ENCODE data around the gene SLC19A2.

Gene SLC19A2

GRCh38 chr1:169491845-169492281 is 6.1 kb upstream of the SLC19A2 start:
- H3K27me3 ChIP-seq (ENCODE audit: insufficient read depth, poor library complexity, severe bottlenecking) = no peaks in the 10 kb centered on the region
- H3K27ac ChIP-seq (replicated peaks) = no peak overlapping the region
- no peak overlapping the region for H3K4me3 ChIP-seq (replicated peaks; ENCODE audit: insufficient read depth, low read length)
- TF ChIP-seq CTCF (IDR thresholded peaks at IDR 0.05; ENCODE audit: insufficient read depth, low read length) (no peak), GABPA (IDR thresholded peaks at IDR 0.05; ENCODE audit: low read depth) (no peak), POLR2AphosphoS5 (IDR thresholded peaks at IDR 0.05; ENCODE audit: low read depth) (no peak), REST (IDR thresholded peaks at IDR 0.05; ENCODE audit: insufficient replicate concordance, low read depth) (no peak), SPI1 (IDR thresholded peaks at IDR 0.05; ENCODE audit: borderline replicate concordance, low read depth) (no peak)
- no peak for DNase-seq (ENCODE audit: low read depth in 1 of 2, low spot score in 1 of 2)

GRCh38 chr1:169488157-169488556 is 2.4 kb upstream of the SLC19A2 start:
- Histone ChIP-seq H3K27ac (replicated peaks) (no peak overlapping the region), H3K27me3 (ENCODE audit: insufficient read depth, poor library complexity, severe bottlenecking) (no peaks in the 10 kb centered on the region), H3K4me3 (replicated peaks; ENCODE audit: insufficient read depth, low read length) (no peak overlapping the region)
- peak; percentile 57; the same call in 1 of the 2 replicates for TF ChIP-seq SPI1 (IDR thresholded peaks at IDR 0.05; ENCODE audit: borderline replicate concordance, low read depth)
- TF ChIP-seq CTCF (IDR thresholded peaks at IDR 0.05; ENCODE audit: insufficient read depth, low read length) = no peak
- DNase-seq (ENCODE audit: low read depth in 1 of 2, low spot score in 1 of 2) = no peak

- Histone ChIP-seq H3K27ac (replicated peaks) (no peak overlapping the region), H3K4me3 (replicated peaks; ENCODE audit: insufficient read depth, low read length) (no peak overlapping the region), H3K27me3 (ENCODE audit: insufficient read depth, poor library complexity, severe bottlenecking) (no peaks in the 10 kb centered on the region)
- no peak for TF ChIP-seq POLR2AphosphoS5 (IDR thresholded peaks at IDR 0.05; ENCODE audit: low read depth)
- no peak for TF ChIP-seq REST (IDR thresholded peaks at IDR 0.05; ENCODE audit: insufficient replicate concordance, low read depth)
- no peak for TF ChIP-seq GABPA (IDR thresholded peaks at IDR 0.05; ENCODE audit: low read depth)
- no peak for TF ChIP-seq SPI1 (IDR thresholded peaks at IDR 0.05; ENCODE audit: borderline replicate concordance, low read depth)
- no peak for TF ChIP-seq CTCF (IDR thresholded peaks at IDR 0.05; ENCODE audit: insufficient read depth, low read length)
- DNase-seq (ENCODE audit: low read depth in 1 of 2, low spot score in 1 of 2) = no peak
These were observed 1.8 kb upstream of the SLC19A2 start for GRCh38 chr1:169487561-169487960.

GRCh38 chr1:169487133-169487532 is 1.4 kb upstream of the SLC19A2 start:
- H3K4me3 ChIP-seq (replicated peaks; ENCODE audit: insufficient read depth, low read length) = no peak overlapping the region
- no peak overlapping the region for H3K27ac ChIP-seq (replicated peaks)
- TF ChIP-seq GABPA (IDR thresholded peaks at IDR 0.05; ENCODE audit: low read depth) (no peak), CTCF (IDR thresholded peaks at IDR 0.05; ENCODE audit: insufficient read depth, low read length) (no peak), SPI1 (IDR thresholded peaks at IDR 0.05; ENCODE audit: borderline replicate concordance, low read depth) (no peak), REST (IDR thresholded peaks at IDR 0.05; ENCODE audit: insufficient replicate concordance, low read depth) (no peak), POLR2AphosphoS5 (IDR thresholded peaks at IDR 0.05; ENCODE audit: low read depth) (no peak)
- no peaks in the 10 kb centered on the region for H3K27me3 ChIP-seq (ENCODE audit: insufficient read depth, poor library complexity, severe bottlenecking)
- no peak for DNase-seq (ENCODE audit: low read depth in 1 of 2, low spot score in 1 of 2)

All from HL-60 (cell line).